A673 (cell line): Measurements from ENCODE around the gene KATNAL2. TPM values are rescaled to one million over a fixed set of nuclear protein-coding genes. Genes with fewer than 3 reads are reported as not detected.

Experiments used
- BruUV-seq: library from RNA; stranded (reverse); fragments of 400-500 nt; replicated peaks from 2 replicates; lab custom pipeline; 2021; lab: Mats Ljungman, UMichigan
- CTCF ChIA-PET: fragments of 300-600 bp; sonication (Branson Sonifier 250); formaldehyde crosslinking; loops from one replicate; lab custom pipeline; 2022; ENCODE audit warnings: antibody characterized with exemption; lab: Charles Lee
- POLR2A ChIA-PET: fragments of 300-600 bp; sonication (Branson Sonifier 250); formaldehyde crosslinking; loops from one replicate; lab custom pipeline; 2022; ENCODE audit warnings: antibody characterized with exemption; ENCODE audit not compliant: low non-redundant PET; lab: Charles Lee
- DNase-seq: peaks from one replicate; pipeline ENCODE4 v3.0.0-alpha.2; 2015; ENCODE audit warnings: low spot score
- H3K27ac ChIP-seq: fragments of 200-600 bp; sonication (generic); 2 replicates; pipeline ENCODE4 v1.5.1; 2016; ENCODE audit warnings: mixed run types, low read depth, mild to moderate bottlenecking, mixed read lengths, antibody characterized with exemption, low read length; ENCODE audit not compliant: poor library complexity, severe bottlenecking
- H3K27me3 ChIP-seq: fragments of 200-600 bp; sonication (generic); replicated peaks from 2 replicates; pipeline ENCODE4 v1.6.1; 2017; ENCODE audit warnings: mixed run types, low read depth, mild to moderate bottlenecking, mixed read lengths, antibody characterized with exemption, low read length; ENCODE audit not compliant: insufficient read depth, poor library complexity
- H3K36me3 ChIP-seq: fragments of 200-600 bp; sonication (generic); 2 replicates; pipeline ENCODE4 v1.6.1; 2016; ENCODE audit warnings: mixed run types, mild to moderate bottlenecking, mixed read lengths, antibody characterized with exemption, low read length; ENCODE audit not compliant: insufficient read depth, poor library complexity, severe bottlenecking
- H3K4me1 ChIP-seq: fragments of 200-600 bp; sonication (generic); 2 replicates; pipeline ENCODE4 v1.6.1; 2017; ENCODE audit warnings: mixed run types, mild to moderate bottlenecking, mixed read lengths, antibody characterized with exemption, low read length; ENCODE audit not compliant: insufficient read depth, poor library complexity, severe bottlenecking
- H3K4me3 ChIP-seq: fragments of 200-600 bp; sonication (generic); 2 replicates; pipeline ENCODE4 v1.5.1; 2016; ENCODE audit warnings: low read depth, mixed run types, mild to moderate bottlenecking, mixed read lengths, low read length; ENCODE audit not compliant: poor library complexity, severe bottlenecking
- H3K9me3 ChIP-seq: fragments of 200-600 bp; sonication (generic); 2 replicates; pipeline ENCODE4 v1.6.1; 2016; ENCODE audit warnings: mixed run types, low read depth, mild to moderate bottlenecking, mixed read lengths, antibody characterized with exemption, low read length; ENCODE audit not compliant: poor library complexity, severe bottlenecking
- CTCF ChIP-seq: fragments of 300-800, 200-600 bp; sonication (generic); conservative IDR thresholded peaks from 2 replicates; pipeline ENCODE4 v1.5.1; 2017; ENCODE audit warnings: low read depth, mild to moderate bottlenecking, antibody characterized with exemption, low read length, moderate library complexity, mixed read lengths
- EZH2 ChIP-seq: fragments of 200-600 bp; sonication (generic); IDR thresholded peaks from 2 replicates; pipeline ENCODE4 v1.6.1; 2017; ENCODE audit warnings: borderline replicate concordance, low read depth, mild to moderate bottlenecking, mixed read lengths, antibody characterized with exemption, low read length; ENCODE audit not compliant: poor library complexity, severe bottlenecking
- intact Hi-C: fragments of 100-400 bp; cut with micrococcal nuclease; formaldehyde crosslinking; loops from one replicate; pipeline ENCODE4 v1.10.0; 2022; ENCODE audit not compliant: unreplicated experiment
- total RNA-seq: library from RNA; stranded (reverse); gene quantifications from 2 replicates; pipeline ENCODE4 v1.2.3, GENCODE V29; 2021

Gene KATNAL2
- total RNA-seq, 1 experiment from 2014 or later: 10.6 TPM

- POLR2A ChIA-PET: no interaction called here
- intact Hi-C loops: no loop called here
- H3K9me3 ChIP-seq: no peaks in the 10 kb centered on the region
- H3K27ac ChIP-seq: peak overlapping the region; percentile 14
- peaks cover 14% of the 10 kb centered on the region for H3K4me1 ChIP-seq
- peak; percentile 21 for DNase-seq
- no peaks in the 10 kb centered on the region for H3K36me3 ChIP-seq
- TF ChIP-seq CTCF (no peak), EZH2 (no peak)
- CTCF ChIA-PET: no interaction called here
- BruUV-seq: no TSS peak
- no peak overlapping the region for H3K4me3 ChIP-seq
- no peaks in the 10 kb centered on the region for H3K27me3 ChIP-seq
Measured at GRCh38 chr18:47062471-47062870, 145.1 kb downstream of the KATNAL2 start.

- ChIA-PET POLR2A (no interaction called here), CTCF (no interaction called here)
- H3K27ac ChIP-seq: peak overlapping the region; percentile 14
- intact Hi-C loops: no loop called here
- no peak for TF ChIP-seq CTCF
- no peak for TF ChIP-seq EZH2
- no peaks in the 10 kb centered on the region for H3K36me3 ChIP-seq
- no peak for DNase-seq
- no peaks in the 10 kb centered on the region for H3K27me3 ChIP-seq
- peaks cover 14% of the 10 kb centered on the region for H3K4me1 ChIP-seq
- BruUV-seq: no TSS peak
- no peaks in the 10 kb centered on the region for H3K9me3 ChIP-seq
- H3K4me3 ChIP-seq: no peak overlapping the region
Measured at GRCh38 chr18:47063096-47063495, 145.7 kb downstream of the KATNAL2 start.

- Histone ChIP-seq H3K27me3 (no peaks in the 10 kb centered on the region), H3K27ac (no peak overlapping the region), H3K9me3 (no peaks in the 10 kb centered on the region), H3K36me3 (no peaks in the 10 kb centered on the region), H3K4me1 (peaks cover 2% of the 10 kb centered on the region), H3K4me3 (no peak overlapping the region)
- POLR2A ChIA-PET: no interaction called here
- intact Hi-C loops: no loop called here
- CTCF ChIA-PET: no interaction called here
- BruUV-seq: no TSS peak
- DNase-seq: no peak
- TF ChIP-seq EZH2: no peak
- no peak for TF ChIP-seq CTCF
Measured at GRCh38 chr18:47067648-47068047, 150.2 kb downstream of the KATNAL2 start.
